Ishikawa (cell line): Measurements from ENCODE around the gene HDDC2.

Experiments
- CREB1 ChIP-seq: IDR thresholded peaks from 2 replicates; pipeline ENCODE4 v1.6.1; 2012; ENCODE audit warnings: low read depth
- EGR1 ChIP-seq: IDR thresholded peaks from 2 replicates; pipeline ENCODE4 v1.6.1; 2012
- EP300 ChIP-seq: IDR thresholded peaks from 2 replicates; pipeline ENCODE4 v1.6.1; 2012; ENCODE audit warnings: borderline replicate concordance
- MAX ChIP-seq: IDR thresholded peaks from 2 replicates; pipeline ENCODE4 v1.6.1; 2012
- NFIC ChIP-seq: IDR thresholded peaks from 2 replicates; pipeline ENCODE4 v1.6.1; 2012
- RAD21 ChIP-seq: IDR thresholded peaks from 2 replicates; pipeline ENCODE4 v1.6.1; 2012; ENCODE audit warnings: low read depth
- REST ChIP-seq: IDR thresholded peaks from 2 replicates; pipeline ENCODE4 v1.6.1; 2012; ENCODE audit warnings: low read depth, mild to moderate bottlenecking
- TAF1 ChIP-seq: IDR thresholded peaks from 2 replicates; pipeline ENCODE4 v1.6.1; 2012; ENCODE audit warnings: low read depth, mild to moderate bottlenecking
- TEAD4 ChIP-seq: IDR thresholded peaks from 2 replicates; pipeline ENCODE4 v1.6.1; 2012
- YY1 ChIP-seq: IDR thresholded peaks from 2 replicates; pipeline ENCODE4 v1.6.1; 2012; ENCODE audit warnings: low read depth

GRCh38 chr6:125228981-125229479, 72.7 kb downstream of the HDDC2 start:
- TF ChIP-seq TEAD4 (no peak), MAX (no peak), REST (no peak), RAD21 (no peak), CREB1 (no peak), EGR1 (no peak), NFIC (no peak), YY1 (no peak), EP300 (no peak), TAF1 (no peak)
